HG03439 (cell line): ENCODE data around the gene KRTAP2-1.
"Not testable (repeated sequence)": the region's sequence is repeated elsewhere in the genome, so short reads cannot be mapped to it uniquely, and the experiment has no call there.

Experiments
- ATAC-seq: cut with Tn5 transposase; IDR thresholded peaks from one replicate; pipeline ENCODE4 v1.9.1; 2021; ENCODE audit warnings: mild to moderate bottlenecking, moderate library complexity; ENCODE audit not compliant: unreplicated experiment

The KRTAP2-1 gene

DNA sequence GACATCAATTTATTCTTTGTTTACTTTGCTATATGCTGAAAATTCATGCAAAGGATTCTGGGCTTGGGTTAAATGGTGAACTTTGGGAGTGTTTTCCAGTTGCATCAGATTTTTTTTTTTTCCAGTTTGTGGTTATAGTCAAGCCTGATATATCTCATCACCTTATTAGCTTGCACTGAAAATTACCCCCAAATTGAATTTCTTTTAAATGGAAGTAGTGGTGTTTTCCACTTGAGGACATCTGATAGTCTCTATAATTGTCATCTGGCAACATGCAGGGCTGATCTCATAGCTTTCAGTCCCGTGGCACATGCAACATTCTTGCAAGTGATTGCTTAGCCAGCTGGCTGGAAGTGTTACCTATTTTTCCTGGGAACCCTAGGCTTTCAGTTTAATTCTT lies 33.5 kb downstream of the KRTAP2-1 start:
- ATAC-seq = no peak

DNA sequence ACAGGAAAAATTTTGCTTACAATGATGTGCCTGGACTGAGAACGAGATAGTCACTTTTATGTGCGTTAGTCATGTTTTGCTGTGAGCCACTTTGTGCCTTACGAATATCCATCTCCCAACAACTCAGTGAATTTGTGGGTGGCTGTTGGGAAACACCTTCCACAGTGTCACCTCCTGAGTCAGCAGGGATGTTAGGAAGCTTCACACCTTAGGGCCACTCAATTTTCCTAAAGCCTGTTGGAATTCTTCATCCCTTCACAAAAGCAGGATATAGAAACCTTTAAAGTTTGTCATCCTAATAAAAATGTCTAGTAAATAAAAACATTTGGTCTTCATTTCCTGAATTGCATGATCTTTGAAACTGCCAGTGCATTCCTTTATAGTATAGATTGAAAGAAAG lies 33.9 kb downstream of the KRTAP2-1 start:
- no peak for ATAC-seq

DNA sequence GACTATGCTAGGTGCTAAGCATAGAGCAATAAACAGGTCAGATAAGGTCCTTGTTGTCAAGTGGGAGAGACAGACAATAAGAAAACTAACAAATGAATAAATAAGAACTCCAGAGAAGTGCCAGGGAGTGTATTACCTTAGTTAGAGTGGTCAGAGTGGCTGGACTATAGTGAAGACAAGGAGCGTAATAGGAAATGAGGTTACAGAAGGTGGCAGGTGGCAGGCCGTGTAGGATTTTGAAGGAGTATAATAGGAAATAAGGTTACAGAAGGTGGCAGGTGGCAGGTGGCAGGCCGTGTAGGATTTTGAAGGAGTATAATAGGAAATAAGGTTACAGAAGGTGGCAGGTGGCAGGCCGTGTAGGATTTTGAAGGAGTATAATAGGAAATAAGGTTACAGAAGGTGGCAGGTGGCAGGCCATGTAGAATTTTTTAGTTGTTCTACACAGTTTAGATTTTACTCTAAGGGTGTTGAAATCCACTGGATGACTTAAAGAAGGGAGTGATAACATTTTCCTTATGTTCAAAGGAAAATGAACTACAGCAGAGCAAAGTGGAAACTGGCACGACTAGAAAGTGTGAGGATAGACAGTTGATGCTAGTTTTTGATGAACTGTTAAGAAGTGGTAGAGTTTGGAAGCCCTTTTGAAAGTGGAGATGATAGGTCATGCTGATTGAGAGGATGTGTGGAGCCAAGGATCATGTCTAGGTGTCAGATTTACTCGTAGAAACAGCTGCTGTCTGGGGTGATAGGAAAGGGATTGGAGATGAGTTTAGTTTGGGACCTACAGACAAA lies 34.6 kb downstream of the KRTAP2-1 start:
- ATAC-seq = no peak

DNA sequence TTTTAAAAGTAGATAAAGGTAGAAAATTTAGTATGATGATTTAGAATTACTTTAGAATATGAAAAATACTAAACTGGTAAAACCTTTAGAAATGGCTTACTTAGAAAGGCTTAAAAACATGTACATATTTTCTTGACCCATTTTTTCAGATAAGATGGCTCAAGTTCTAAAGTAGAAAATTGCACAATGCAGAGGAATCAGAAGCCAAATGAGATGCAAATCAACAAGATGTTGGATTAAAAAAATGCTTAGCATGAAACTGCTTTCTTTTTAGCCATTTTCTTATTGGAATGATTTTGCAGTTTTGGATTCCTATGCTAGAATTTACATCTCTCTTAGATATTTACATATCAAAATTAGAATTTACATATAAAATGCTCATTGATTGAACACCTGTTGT lies 36.7 kb downstream of the KRTAP2-1 start:
- ATAC-seq = no peak

DNA sequence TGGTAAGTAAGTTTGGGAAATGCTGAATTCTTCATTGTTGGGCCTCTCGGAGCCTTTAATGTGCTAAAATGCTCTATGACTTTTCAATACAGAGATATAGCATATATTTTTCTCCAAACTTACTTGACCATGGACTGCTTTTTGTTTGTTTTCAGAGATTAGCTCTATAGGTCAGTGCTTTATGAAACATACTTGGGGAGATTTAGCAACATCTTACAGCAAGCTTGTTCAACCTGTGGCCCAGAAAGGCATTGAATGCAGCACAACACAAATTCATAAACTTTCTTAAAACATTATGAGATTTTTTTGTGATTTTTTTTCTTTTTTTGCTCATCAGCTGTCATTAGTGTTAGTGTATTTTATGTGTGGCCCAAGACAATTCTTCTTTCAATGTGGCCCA lies 37.2 kb downstream of the KRTAP2-1 start:
- ATAC-seq = no peak

DNA sequence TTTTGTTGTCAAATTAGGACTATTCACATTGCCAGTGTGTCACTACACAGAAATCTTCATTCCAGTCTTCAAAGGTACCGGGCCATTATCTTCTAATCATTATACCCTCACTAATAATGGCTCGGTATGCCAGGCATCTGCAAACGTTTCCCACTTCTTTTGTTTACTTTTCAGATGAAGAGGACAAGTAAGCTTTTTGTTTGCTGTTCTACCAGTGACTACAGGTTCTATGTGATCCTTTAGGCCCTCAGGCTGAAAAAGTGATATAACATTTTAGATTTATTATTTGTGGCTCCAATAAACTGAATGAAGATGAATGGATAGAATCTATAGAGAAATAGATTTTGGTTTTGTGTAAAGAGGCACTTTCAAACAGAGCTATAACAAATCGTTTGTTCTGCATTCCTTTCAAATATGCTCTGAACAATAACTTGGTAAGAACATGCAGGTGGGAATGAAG lies 37.8 kb downstream of the KRTAP2-1 start:
- ATAC-seq = no peak

DNA sequence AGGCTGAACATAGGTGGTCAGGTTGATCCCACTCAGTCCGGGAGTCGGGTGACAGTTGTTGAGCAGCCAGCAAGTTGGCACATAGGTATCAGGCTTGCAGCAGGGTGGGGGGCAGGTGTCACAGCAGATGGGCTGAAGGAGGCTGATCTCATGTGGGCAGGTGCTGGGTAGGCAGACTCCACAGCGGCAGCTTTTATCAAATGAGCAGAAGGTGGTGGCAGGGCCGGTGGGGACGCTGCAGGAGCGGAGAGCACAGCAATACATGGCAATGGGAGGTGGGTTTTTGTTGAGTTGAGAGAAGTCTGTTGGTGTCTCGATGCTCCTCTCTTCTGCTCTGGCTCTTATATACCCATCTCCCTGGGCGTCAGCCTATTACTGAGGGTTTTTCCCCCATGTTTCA lies 38.3 kb downstream of the KRTAP2-1 start, which contains the start of gene KRTAP3-1:
Gene KRTAP3-1, minus strand, starts transcription at position 318 of the 400 bp plus-strand sequence. Its CDS starts 54 bp downstream, at position 264.
- no peak for ATAC-seq

DNA sequence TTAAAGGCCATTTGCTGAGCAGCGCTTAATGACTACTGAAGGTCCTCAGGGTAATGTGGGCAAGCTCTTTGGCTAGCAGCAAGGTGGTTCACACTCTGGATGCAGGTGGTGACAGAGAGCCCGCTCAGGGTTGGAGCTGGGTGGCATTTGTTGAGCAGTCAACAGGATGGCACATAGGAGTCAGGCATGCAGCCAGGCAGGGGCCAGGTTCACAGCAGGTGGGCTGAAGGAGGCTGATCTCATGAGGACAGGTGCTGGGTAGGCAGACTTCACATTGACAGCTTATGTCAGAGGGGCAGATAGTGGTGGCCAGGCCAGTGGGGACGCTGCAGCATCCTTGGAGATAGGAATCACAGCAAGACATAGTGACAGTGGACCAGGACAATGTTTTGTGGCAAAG lies 42.7 kb downstream of the KRTAP2-1 start:
- no peak for ATAC-seq

DNA sequence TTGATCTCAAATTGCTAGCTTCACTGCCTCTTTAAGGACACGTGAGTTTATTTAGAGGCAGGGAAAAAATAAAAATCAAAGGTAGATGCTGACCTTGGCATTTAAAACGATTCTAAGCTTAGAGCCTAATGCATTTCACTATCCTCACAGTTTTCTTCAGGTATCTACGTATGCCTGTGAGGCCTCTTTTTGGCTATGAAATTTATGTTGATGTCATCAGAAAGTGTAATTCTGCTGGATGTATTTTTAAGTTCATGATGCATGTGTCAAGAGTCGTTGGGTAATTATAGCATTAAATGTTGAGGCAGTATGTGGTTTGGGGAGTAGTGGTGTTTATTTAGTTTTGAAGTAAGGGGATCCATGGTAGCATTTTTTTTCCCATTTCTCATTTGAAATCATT lies 43.2 kb downstream of the KRTAP2-1 start:
- ATAC-seq = no peak

DNA sequence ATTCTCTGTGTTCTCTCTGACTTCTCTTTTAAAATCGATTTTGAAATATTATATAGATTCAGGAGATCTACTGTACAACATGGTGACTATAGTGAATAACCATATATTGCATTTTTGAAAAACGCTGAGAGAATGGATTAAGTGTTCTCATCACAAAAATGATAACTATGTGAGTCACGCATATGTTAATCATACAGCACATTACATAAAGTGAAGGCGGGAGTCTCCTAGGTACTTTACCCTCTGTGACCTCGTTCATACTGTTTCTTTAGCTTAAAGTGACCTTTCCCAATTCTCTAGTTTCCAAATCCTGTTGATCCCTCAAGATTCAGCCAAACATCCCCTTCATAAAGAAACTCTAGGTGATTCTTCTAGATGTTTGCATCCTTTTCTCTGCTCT lies 44.3 kb downstream of the KRTAP2-1 start:
- no peak for ATAC-seq

DNA sequence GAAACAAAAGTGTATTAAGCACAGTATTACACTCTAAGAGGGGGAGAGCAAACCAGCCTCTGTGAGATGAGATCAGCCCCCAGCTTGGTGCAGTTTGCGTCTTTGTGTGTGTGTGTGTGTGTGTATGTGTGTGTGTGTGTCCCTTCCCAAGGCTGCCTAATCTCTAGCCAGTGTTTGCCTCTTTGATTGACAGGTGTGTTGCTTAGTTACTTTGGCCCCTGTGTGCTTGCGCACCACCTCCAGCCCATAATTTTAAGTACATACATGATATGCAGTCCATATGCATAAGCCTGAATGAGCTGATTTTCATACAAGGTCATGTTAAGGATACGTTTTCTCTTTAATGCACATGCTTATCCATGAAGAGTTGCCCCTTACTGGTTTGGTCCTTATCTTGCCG lies 45.3 kb downstream of the KRTAP2-1 start:
- no peak for ATAC-seq

DNA sequence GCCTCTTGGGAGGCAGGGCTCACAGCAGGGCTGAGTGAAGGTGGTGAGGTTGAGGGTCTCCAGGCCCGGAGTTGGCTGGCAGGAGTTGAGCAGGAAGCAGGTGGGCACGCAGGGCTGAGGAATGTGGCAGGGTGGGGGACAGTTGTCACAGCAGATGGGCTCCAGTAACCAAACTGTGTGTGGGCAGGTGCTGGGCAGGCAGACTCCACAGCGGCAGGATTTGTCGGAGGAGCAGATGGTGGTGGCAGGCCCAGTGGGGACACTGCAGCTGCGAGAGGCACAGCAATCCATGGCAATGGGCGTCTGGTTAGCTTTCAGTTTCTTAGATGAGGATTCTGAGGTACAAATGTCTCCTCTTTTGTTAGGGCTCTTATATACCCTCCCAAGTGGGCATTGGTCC lies 47.6 kb downstream of the KRTAP2-1 start, which contains the start of gene KRTAP3-2:
Gene KRTAP3-2, minus strand, starts transcription at position 344 of the 400 bp plus-strand sequence. Its CDS starts 53 bp downstream, at position 291.
- not testable (repeated sequence) for ATAC-seq

DNA sequence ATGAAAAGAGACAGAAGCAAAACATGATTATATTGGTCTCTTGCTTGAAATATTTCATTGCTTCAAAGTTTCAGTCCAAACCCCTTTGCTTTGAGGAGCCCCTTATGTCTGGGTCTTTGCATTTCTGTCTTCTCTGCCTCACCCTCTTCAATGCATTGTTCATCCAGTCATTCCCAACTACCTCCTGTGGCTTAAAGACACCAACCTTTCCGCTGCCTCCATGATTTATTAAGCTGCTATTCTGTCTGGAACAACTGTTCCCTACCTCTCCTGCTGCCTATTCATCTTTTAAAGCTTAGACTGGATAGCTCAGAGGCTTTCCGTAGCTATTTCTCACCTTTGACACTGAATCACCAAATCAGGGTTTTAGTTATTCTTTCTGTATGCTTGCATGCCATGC lies 49.8 kb downstream of the KRTAP2-1 start:
- no peak for ATAC-seq

DNA sequence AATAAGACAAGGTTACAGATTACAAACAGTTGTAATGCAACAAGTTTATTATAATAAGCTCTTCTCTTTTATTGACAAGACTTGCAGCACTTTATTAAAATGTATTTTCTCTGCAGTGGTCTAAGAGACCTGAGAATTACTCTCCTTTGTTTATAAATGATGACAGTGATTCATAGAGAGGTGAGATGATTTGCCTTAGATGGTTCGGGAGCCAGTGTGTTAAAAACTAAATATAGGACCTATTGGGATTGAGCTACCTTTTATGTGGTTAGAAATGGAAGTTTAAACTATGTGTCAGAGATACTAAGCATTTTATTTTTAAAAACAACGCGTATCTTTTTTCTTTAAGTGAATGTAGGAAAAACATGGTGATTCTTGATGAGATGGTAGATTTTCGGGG lies 50.3 kb downstream of the KRTAP2-1 start:
- no peak for ATAC-seq
